ENCODE data around the gene CFAP97D2. TPM values are rescaled to one million over a fixed set of nuclear protein-coding genes. Genes with fewer than 3 reads are reported as not detected.
A peak's percentile ranks its signal among the peaks of the same experiment; 100 is the strongest.
"Not testable (repeated sequence)": the region's sequence is repeated elsewhere in the genome, so short reads cannot be mapped to it uniquely, and the experiment has no call there.

CFAP97D2 gene
- total and polyA plus RNA-seq, 8 donors, result 0.75 to 5.8 (median 3.1) TPM

- no peak for ATAC-seq
- 93 to 95% methylated on average over 14 of the region's 14 CpGs for WGBS, 2 donors
- no peak for TF ChIP-seq CTCF (IDR thresholded peaks at IDR 0.05)
- Histone ChIP-seq H3K27ac (no peak overlapping the region), H3K36me3 (no peaks in the 10 kb centered on the region), H3K9me3 (no peaks in the 10 kb centered on the region), H3K4me1 (peaks cover 17 to 24% (median 18%) of the 10 kb centered on the region in 3 donors), H3K4me3 (no peak overlapping the region), H3K27me3 (no peaks in the 10 kb centered on the region)
- peak in 1 of 6 donors; percentile 8 for DNase-seq
- FAIRE-seq, result no peak
- intact Hi-C loops (cut with DNase I), result no loop called here
Measured at GRCh38 chr13:114146173-114146572, 32.9 kb upstream of the CFAP97D2 start.

- no peaks in the 10 kb centered on the region for H3K9me3 ChIP-seq
- 75 to 85% methylated on average over 10 of the region's 10 CpGs for WGBS, 2 donors
- ATAC-seq (no peak), DNase-seq (peak in 2 of 6 donors; percentile 14 to 45), FAIRE-seq (no peak)
- H3K4me1 ChIP-seq, result peaks cover 17 to 24% (median 18%) of the 10 kb centered on the region in 3 donors
- no peak overlapping the region for H3K27ac ChIP-seq
- no peak overlapping the region for H3K4me3 ChIP-seq
- H3K27me3 ChIP-seq, result no peaks in the 10 kb centered on the region
- no peaks in the 10 kb centered on the region for H3K36me3 ChIP-seq
- no peak for TF ChIP-seq CTCF (IDR thresholded peaks at IDR 0.05)
- intact Hi-C loops (cut with DNase I), result no loop called here
Measured at GRCh38 chr13:114146629-114147028, 32.4 kb upstream of the CFAP97D2 start.

- no peaks in the 10 kb centered on the region for H3K9me3 ChIP-seq
- intact Hi-C loops (cut with DNase I), result no loop called here
- WGBS, 2 donors, result 85 to 87% methylated on average over 18 to 22 of the region's 22 CpGs
- DNase-seq, result peak in 1 of 6 donors; percentile 44
- peak overlapping the region; percentile 40 to 65 (median 48) for H3K27ac ChIP-seq
- no peaks in the 10 kb centered on the region for H3K27me3 ChIP-seq
- no peak for ATAC-seq
- TF ChIP-seq CTCF (IDR thresholded peaks at IDR 0.05), result no peak
- H3K4me3 ChIP-seq, result no peak overlapping the region
- H3K4me1 ChIP-seq, result peaks cover 14 to 24% (median 18%) of the 10 kb centered on the region in 3 donors
- no peaks in the 10 kb centered on the region for H3K36me3 ChIP-seq
- no peak for FAIRE-seq
Measured at GRCh38 chr13:114147803-114148520, 31.1 kb upstream of the CFAP97D2 start.

- TF ChIP-seq CTCF (IDR thresholded peaks at IDR 0.05), result no peak
- WGBS, 2 donors, result 36 to 39% methylated on average over 8 of the region's 8 CpGs
Measured at GRCh38 chr13:114148521-114148855, 30.6 kb upstream of the CFAP97D2 start.

GRCh38 chr13:114148886-114149285, 30.2 kb upstream of the CFAP97D2 start:
- intact Hi-C loops (cut with DNase I); H3K4me3 ChIP-seq; ATAC-seq; H3K9me3 ChIP-seq; H3K36me3 ChIP-seq; H3K27me3 ChIP-seq; DNase-seq; FAIRE-seq: not testable (repeated sequence)
- WGBS, 2 donors, result 84 to 86% methylated on average over 19 of the region's 19 CpGs
- Histone ChIP-seq H3K27ac (peak overlapping the region; percentile 40 to 65 (median 48)), H3K4me1 (peaks cover 10 to 21% (median 13%) of the 10 kb centered on the region in 3 donors)

More at GRCh38 chr13:114148521-114148855, 30.6 kb upstream of the CFAP97D2 start:
- intact Hi-C loops (cut with DNase I), result no loop called here
- Histone ChIP-seq H3K27me3 (no peaks in the 10 kb centered on the region), H3K36me3 (no peaks in the 10 kb centered on the region), H3K4me1 (peaks cover 14 to 24% (median 17%) of the 10 kb centered on the region in 3 donors), H3K27ac (peak overlapping the region; percentile 40 to 65 (median 48)), H3K4me3 (no peak overlapping the region), H3K9me3 (no peaks in the 10 kb centered on the region)
- no peak for FAIRE-seq
- peak; percentile 60 to 85 (median 78) for DNase-seq
- ATAC-seq, result peak; percentile 79 to 87 (median 83)
